22Rv1 (cell line): ENCODE results near the gene MELTF.

Source experiments
- CTCF ChIP-seq: fragments of 450-650 bp; IDR thresholded peaks from 2 replicates; pipeline ENCODE4 v1.5.1; 2017; ENCODE audit warnings: mild to moderate bottlenecking
- ZFX ChIP-seq: fragments of 450-650 bp; IDR thresholded peaks from 2 replicates; pipeline ENCODE4 v1.6.1; 2017; ENCODE audit warnings: antibody characterized with exemption, borderline replicate concordance

- TF ChIP-seq CTCF (no peak), ZFX (no peak)
These were observed 52.7 kb downstream of the MELTF start for GRCh38 chr3:196976941-196977340.
